T-helper 17 cell (primary cell): ENCODE measurements around the gene SNAPIN. TPM values are rescaled to one million over a fixed set of nuclear protein-coding genes. Genes with fewer than 3 reads are reported as not detected.
A peak's percentile ranks its signal among the peaks of the same experiment; 100 is the strongest.
"Not testable (repeated sequence)": the region's sequence is repeated elsewhere in the genome, so short reads cannot be mapped to it uniquely, and the experiment has no call there.

ENCODE experiments used
- ATAC-seq: fragments of 150-1000 bp; cut with Tn5 transposase; 2 replicates; pipeline ENCODE4 v1.10.0; 2021; ENCODE audit warnings: mild to moderate bottlenecking, moderate library complexity
- DNase-seq, 3 donors: peaks; one replicate each; pipeline versions ENCODE4 v3.0.0 to v3.0.0-alpha.2; 2020 to 2021
- H3K9me3 ChIP-seq: one replicate; pipeline ENCODE4 v1.7.0; 2013; ENCODE audit warnings: low read length, mild to moderate bottlenecking; ENCODE audit not compliant: control insufficient read depth, poor library complexity, severe bottlenecking
- H3K27ac Mint-ChIP-seq: one replicate; pipeline ENCODE4 v1.8.0; 2022; ENCODE audit warnings: mild to moderate bottlenecking, moderate library complexity, mixed read lengths
- H3K27me3 Mint-ChIP-seq: one replicate; pipeline ENCODE4 v1.8.0; 2022; ENCODE audit warnings: mixed read lengths
- H3K36me3 Mint-ChIP-seq: one replicate; pipeline ENCODE4 v1.8.0; 2022; ENCODE audit warnings: low read depth, mixed read lengths
- H3K4me1 Mint-ChIP-seq: one replicate; pipeline ENCODE4 v1.8.0; 2022; ENCODE audit warnings: mild to moderate bottlenecking, mixed read lengths
- H3K4me3 Mint-ChIP-seq: one replicate; pipeline ENCODE4 v1.8.0; 2022; ENCODE audit warnings: mild to moderate bottlenecking, moderate library complexity, mixed read lengths
- total RNA-seq, 4 donors: library from RNA in 2 of 4; stranded (reverse) in 2 of 4; gene quantifications; one replicate each; pipeline ENCODE4 v1.2.3 and lab custom pipeline; 2022 to 2026

SNAPIN gene
- total RNA-seq, 2 donors from 2014 or later, result 17.6 to 18.2 TPM

DNA sequence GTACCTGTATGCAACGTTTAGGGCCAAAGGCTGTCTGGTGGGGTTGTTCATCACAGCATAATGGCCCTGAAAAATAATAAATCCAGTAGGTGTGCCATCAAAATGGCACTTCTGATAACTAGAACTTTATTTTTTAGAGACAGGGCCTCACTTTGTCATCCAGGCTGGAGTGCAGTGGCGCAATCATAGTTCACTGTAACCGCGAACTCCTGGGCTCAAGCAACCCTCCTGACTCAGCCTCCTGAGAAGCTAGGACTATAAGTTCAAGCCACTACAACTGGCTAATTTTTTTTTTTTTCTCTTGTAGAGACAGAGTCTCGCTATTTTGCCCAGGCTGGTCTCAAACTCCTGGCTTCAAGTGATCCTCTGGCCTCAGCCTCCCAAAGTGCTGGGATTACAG lies 4.7 kb downstream of the SNAPIN start:
- H3K9me3 ChIP-seq, result no peaks in the 10 kb centered on the region
- peaks cover 14% of the 10 kb centered on the region for H3K4me1 Mint-ChIP-seq
- DNase-seq (no peak), ATAC-seq (no peak)
- H3K4me3 Mint-ChIP-seq, result no peak overlapping the region
- peaks cover 8% of the 10 kb centered on the region for H3K36me3 Mint-ChIP-seq
- H3K27ac Mint-ChIP-seq, result no peak overlapping the region
- no peaks in the 10 kb centered on the region for H3K27me3 Mint-ChIP-seq

DNA sequence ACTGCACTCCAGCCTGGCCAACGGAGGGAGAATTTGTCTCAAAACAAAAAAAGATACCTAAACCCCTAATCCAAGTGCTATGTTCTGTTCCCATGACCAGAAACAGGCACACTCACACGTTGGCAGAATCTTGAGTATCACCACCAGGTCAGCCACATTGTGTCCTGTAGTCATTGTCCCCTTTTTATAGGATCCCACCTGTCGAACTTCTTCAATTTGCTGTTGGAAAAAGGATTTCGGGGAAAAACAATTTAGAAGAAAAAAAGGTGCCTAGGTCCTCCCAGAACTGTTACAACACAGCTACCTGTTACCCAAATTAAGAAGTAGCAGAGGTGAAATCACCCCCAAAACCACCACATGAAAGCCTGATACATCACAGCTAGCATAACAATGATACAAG lies 8.9 kb downstream of the SNAPIN start:
- Mint-ChIP-seq H3K27me3 (no peaks in the 10 kb centered on the region), H3K4me3 (no peak overlapping the region), H3K36me3 (peaks cover 8% of the 10 kb centered on the region), H3K27ac (peak overlapping the region; percentile 11), H3K4me1 (peaks cover 4% of the 10 kb centered on the region)
- no peaks in the 10 kb centered on the region for H3K9me3 ChIP-seq
- DNase-seq (no peak), ATAC-seq (no peak)

GRCh38 chr1:153668672-153669071 lies 10.2 kb downstream of the SNAPIN start:
- not testable (repeated sequence) for DNase-seq, H3K4me3 Mint-ChIP-seq, H3K4me1 Mint-ChIP-seq, H3K27me3 Mint-ChIP-seq, H3K36me3 Mint-ChIP-seq, H3K27ac Mint-ChIP-seq, H3K9me3 ChIP-seq, ATAC-seq

- no peaks in the 10 kb centered on the region for H3K9me3 ChIP-seq
- Mint-ChIP-seq H3K27ac (no peak overlapping the region), H3K27me3 (no peaks in the 10 kb centered on the region), H3K4me1 (peaks cover 4% of the 10 kb centered on the region), H3K36me3 (peaks cover 8% of the 10 kb centered on the region), H3K4me3 (no peak overlapping the region)
- ATAC-seq, result no peak
- no peak for DNase-seq
Observed at GRCh38 chr1:153669606-153670005, 11.1 kb downstream of the SNAPIN start.

DNA sequence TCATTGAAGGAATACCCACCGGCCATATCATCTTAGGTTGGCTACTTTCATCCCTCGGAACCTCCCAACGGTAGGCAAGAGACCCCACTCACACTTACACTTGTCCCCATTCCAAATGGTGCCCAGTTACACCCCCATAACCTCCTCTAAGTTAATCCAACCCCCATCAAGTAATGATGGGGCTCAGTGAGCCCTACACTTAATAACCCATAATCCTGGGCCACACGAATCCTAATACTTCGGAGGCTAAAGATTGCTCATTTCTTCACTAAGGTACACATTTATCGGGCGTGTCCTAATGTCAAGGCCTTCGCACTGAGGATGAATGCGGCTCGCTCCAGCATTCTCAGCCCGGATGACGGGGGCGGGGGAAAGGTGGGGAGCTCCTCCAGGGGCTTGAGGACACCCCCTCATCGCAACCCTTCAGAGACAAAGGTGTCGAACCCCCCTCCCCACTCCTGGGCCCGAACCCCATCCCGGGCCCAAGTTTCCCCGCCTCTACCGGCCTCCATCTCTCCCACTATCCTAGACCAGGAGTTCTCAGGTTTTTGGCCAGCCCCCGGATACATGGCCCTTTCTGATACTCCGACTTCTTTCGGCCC lies 11.9 kb downstream of the SNAPIN start:
- no peak overlapping the region for H3K4me3 Mint-ChIP-seq
- ATAC-seq (no peak), DNase-seq (peak; percentile 9 to 13 (median 10))
- peaks cover 4% of the 10 kb centered on the region for H3K4me1 Mint-ChIP-seq
- H3K36me3 Mint-ChIP-seq, result peaks cover 5% of the 10 kb centered on the region
- no peaks in the 10 kb centered on the region for H3K27me3 Mint-ChIP-seq
- no peak overlapping the region for H3K27ac Mint-ChIP-seq
- H3K9me3 ChIP-seq, result no peaks in the 10 kb centered on the region

DNA sequence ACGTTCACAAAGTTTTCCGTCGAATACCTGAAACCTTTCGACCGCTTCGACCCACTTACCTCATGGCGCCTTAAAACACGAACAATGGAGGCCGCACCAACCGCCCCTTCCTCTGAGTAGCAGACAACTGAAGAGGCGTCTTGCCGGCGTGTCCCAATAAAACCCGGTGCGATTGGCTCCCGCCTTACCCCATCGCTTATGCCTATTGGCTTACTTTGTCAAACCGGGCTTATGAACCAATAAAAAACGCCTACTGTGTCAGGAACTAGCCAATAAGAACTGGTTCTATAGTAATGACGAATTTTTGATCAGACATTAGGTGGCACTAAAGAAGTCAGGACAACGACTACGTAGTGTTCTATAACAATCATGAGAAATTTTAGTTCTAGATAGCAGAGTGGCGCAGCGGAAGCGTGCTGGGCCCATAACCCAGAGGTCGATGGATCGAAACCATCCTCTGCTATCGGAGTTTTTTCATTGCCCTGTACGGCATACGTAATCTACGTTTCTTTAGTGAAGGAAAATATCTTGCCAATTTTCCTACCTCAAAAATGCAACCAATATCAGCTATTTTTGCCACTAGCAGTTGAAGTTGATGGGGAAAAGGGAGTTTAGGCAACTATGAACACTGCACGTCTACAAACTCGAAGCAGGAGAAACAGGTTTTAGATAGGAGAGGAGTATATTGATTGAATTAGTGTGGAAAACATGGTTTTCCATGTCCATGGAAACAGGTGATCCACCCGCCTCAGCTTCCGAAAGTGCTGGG lies 12.5 kb downstream of the SNAPIN start, which contains the start of gene ILF2:
ILF2 (minus strand) TSS at position 135 of the 769 bp plus-strand sequence; CDS start at position 64, 71 bp downstream.
- Mint-ChIP-seq H3K4me3 (no peak within 1 kb of the TSS), H3K27ac (no peak within 1 kb of the TSS), H3K4me1 (peaks cover 4% of the 10 kb centered on the region), H3K36me3 (peaks cover 4% of the 10 kb centered on the region), H3K27me3 (no peaks in the 10 kb centered on the region)
- DNase-seq (peak; percentile 88 to 94 (median 93)), ATAC-seq (peak; percentile 92)
- no peaks in the 10 kb centered on the region for H3K9me3 ChIP-seq

- not testable (repeated sequence) for H3K4me1 Mint-ChIP-seq, H3K36me3 Mint-ChIP-seq, H3K27me3 Mint-ChIP-seq, H3K9me3 ChIP-seq, H3K4me3 Mint-ChIP-seq, H3K27ac Mint-ChIP-seq
- DNase-seq (peak in 2 of 3 donors; percentile 29 to 34), ATAC-seq (peak; percentile 44)
Observed at GRCh38 chr1:153671628-153672353, 13.3 kb downstream of the SNAPIN start.

GRCh38 chr1:153673511-153673910 lies 15.0 kb downstream of the SNAPIN start:
- Mint-ChIP-seq H3K36me3 (peaks cover 7% of the 10 kb centered on the region), H3K27me3 (peaks cover 21% of the 10 kb centered on the region), H3K27ac (no peak overlapping the region), H3K4me3 (no peak overlapping the region), H3K4me1 (peaks cover 11% of the 10 kb centered on the region)
- no peak for DNase-seq
- no peaks in the 10 kb centered on the region for H3K9me3 ChIP-seq
- no peak for ATAC-seq

DNA sequence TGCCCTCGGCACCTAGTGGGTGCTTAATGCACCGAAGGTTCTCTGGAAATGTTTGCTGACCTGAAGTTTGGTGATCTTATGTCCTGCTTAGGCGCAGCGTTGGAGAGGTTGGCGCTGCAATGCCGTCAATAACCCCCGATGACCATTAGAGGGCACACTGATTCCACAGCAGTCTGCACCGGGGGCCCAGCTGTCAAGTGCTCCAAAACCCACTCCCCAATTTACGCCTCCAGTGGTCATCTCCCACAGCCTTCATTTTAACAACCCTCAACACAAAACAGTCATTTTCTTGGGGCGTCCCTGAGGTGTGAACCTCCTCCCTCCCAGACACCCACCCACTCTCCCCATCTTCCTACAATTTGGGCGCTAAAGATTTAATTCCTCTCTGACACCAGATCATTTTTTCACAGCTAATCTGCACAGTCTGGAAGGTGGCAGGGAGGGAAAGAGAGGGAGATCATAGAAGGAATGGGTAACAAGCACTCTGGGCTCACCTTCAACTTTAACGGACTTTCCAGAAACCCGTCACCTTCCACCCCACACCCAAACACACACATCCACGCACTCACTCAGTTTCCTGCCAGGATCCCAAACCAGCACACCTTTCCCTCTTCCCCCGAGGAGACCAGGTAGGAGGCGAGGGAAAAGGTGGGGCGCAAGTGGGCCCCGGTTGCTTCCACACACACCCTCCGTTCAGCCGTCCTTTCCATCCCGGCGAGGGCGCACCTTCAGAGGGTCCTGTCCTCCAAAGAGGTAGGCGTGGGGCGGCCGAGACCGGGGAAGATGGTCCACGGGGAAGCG lies 19.4 kb downstream of the SNAPIN start:
- H3K27me3 Mint-ChIP-seq, result peaks cover 47% of the 10 kb centered on the region
- H3K36me3 Mint-ChIP-seq, result peaks cover 12% of the 10 kb centered on the region
- peak overlapping the region; percentile 91 for H3K4me3 Mint-ChIP-seq
- H3K9me3 ChIP-seq, result no peaks in the 10 kb centered on the region
- peak; percentile 63 for ATAC-seq
- H3K27ac Mint-ChIP-seq, result peak overlapping the region; percentile 27
- DNase-seq, result peak; percentile 17 to 23 (median 20)
- peaks cover 19% of the 10 kb centered on the region for H3K4me1 Mint-ChIP-seq

- Mint-ChIP-seq H3K4me3 (peak within 1 kb of the TSS; percentile 91), H3K4me1 (peaks cover 22% of the 10 kb centered on the region), H3K27ac (peak within 1 kb of the TSS; percentile 69), H3K27me3 (peaks cover 52% of the 10 kb centered on the region), H3K36me3 (peaks cover 12% of the 10 kb centered on the region)
- no peaks in the 10 kb centered on the region for H3K9me3 ChIP-seq
- DNase-seq, result no peak
- ATAC-seq, result peak; percentile 48
Observed at GRCh38 chr1:153678519-153679336, 20.2 kb downstream of the SNAPIN start, which contains the start of gene NPR1. NPR1 (plus strand) TSS chr1:153678688; CDS start chr1:153679109, 421 bp downstream.

DNA sequence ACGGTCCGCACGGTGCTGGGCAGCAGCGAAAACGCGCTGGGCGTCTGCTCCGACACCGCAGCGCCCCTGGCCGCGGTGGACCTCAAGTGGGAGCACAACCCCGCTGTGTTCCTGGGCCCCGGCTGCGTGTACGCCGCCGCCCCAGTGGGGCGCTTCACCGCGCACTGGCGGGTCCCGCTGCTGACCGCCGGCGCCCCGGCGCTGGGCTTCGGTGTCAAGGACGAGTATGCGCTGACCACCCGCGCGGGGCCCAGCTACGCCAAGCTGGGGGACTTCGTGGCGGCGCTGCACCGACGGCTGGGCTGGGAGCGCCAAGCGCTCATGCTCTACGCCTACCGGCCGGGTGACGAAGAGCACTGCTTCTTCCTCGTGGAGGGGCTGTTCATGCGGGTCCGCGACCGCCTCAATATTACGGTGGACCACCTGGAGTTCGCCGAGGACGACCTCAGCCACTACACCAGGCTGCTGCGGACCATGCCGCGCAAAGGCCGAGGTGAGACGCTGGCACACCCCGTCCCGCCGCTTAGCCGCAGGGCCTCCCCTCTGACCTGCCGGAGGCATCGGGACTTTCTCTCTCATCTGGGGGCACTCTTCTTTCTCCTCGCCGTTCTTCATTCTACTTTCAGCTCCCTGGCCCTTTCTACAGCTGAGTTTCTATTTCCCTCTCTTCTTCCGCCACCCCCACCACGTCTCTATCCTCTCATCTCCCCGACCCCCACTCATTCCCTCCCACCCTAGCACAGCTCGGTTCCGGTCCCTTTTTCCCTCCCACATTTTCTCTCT lies 21.0 kb downstream of the SNAPIN start:
- Mint-ChIP-seq H3K27ac (peak overlapping the region; percentile 69), H3K36me3 (peaks cover 12% of the 10 kb centered on the region), H3K4me3 (peak overlapping the region; percentile 91), H3K4me1 (peaks cover 26% of the 10 kb centered on the region), H3K27me3 (peaks cover 57% of the 10 kb centered on the region)
- peak; percentile 74 for ATAC-seq
- peak in 2 of 3 donors; percentile 9 to 17 for DNase-seq
- no peaks in the 10 kb centered on the region for H3K9me3 ChIP-seq
